Calu3 (cell line): ENCODE measurements around the gene UVRAG. TPM values are rescaled to one million over a fixed set of nuclear protein-coding genes. Genes with fewer than 3 reads are reported as not detected.

Source experiments
- BruUV-seq: library from RNA; stranded (reverse); fragments of 400-500 nt; replicated peaks from 2 replicates; lab custom pipeline; 2021; lab: Mats Ljungman, UMichigan
- CTCF ChIA-PET: fragments of 300-600 bp; sonication (Branson Sonifier 250); formaldehyde crosslinking; loops from one replicate; lab custom pipeline; 2022; ENCODE audit warnings: antibody characterized with exemption; lab: Charles Lee
- DNase-seq: peaks from one replicate; pipeline ENCODE4 v3.0.0; 2022
- H3K27ac Mint-ChIP-seq: one replicate; pipeline ENCODE4 v1.8.0; 2022; ENCODE audit warnings: mixed read lengths; ENCODE audit not compliant: unreplicated experiment
- H3K27me3 Mint-ChIP-seq: one replicate; pipeline ENCODE4 v1.8.0; 2022; ENCODE audit warnings: mixed read lengths; ENCODE audit not compliant: unreplicated experiment
- H3K36me3 Mint-ChIP-seq: one replicate; pipeline ENCODE4 v1.8.0; 2022; ENCODE audit warnings: mild to moderate bottlenecking, moderate library complexity, mixed read lengths; ENCODE audit not compliant: insufficient read depth, unreplicated experiment
- H3K4me1 Mint-ChIP-seq: one replicate; pipeline ENCODE4 v1.8.0; 2022; ENCODE audit warnings: mild to moderate bottlenecking, low read depth, mixed read lengths; ENCODE audit not compliant: unreplicated experiment
- H3K4me3 Mint-ChIP-seq: one replicate; pipeline ENCODE4 v1.8.0; 2022; ENCODE audit warnings: mild to moderate bottlenecking, low read depth, moderate library complexity, mixed read lengths; ENCODE audit not compliant: unreplicated experiment
- H3K9me3 Mint-ChIP-seq: one replicate; pipeline ENCODE4 v1.8.0; 2022; ENCODE audit warnings: low read depth, mixed read lengths; ENCODE audit not compliant: unreplicated experiment
- intact Hi-C: fragments of 100-400 bp; cut with micrococcal nuclease; formaldehyde crosslinking; loops from one replicate; pipeline ENCODE4 v1.10.0; 2022; ENCODE audit not compliant: unreplicated experiment
- total RNA-seq: library from RNA; stranded (reverse); gene quantifications from 2 replicates; pipeline ENCODE4 v1.2.3, GENCODE V29; 2022
- TF ChIP-seq, protein P1 (sequence below): fragments of 200-600 bp; IDR thresholded peaks from one replicate; pipeline ENCODE4 v1.8.0; 2022; ENCODE audit warnings: antibody characterized with exemption; ENCODE audit not compliant: unreplicated experiment

UVRAG gene
- total RNA-seq, 1 experiment from 2014 or later = 18.5 TPM

DNA sequence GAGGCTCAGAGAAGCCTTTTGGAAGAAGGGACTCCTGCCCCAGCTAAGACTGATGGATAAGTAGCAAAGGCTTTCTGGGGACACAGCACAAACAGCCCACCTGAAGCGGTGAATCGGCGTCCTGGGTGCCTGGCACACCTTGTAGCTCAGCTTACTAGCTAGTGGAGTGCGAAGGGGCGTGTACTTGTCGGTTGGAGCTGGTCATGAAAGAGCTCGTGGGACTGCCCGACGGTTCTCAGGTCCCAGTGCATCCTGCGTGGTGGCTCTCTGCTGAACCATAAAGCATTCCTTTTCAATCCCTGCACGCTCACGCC, 690 bp upstream of the UVRAG start:
- intact Hi-C loops = no loop called here
- no peak for DNase-seq
- no TSS peak for BruUV-seq
- no peaks in the 10 kb centered on the region for H3K27me3 Mint-ChIP-seq
- CTCF ChIA-PET = interaction anchor here (1.3 kb wide), 2 partner anchors 28 to 91 kb away, joined by 3 to 6 read pairs; no protein-coding TSS in a partner anchor
- no peaks in the 10 kb centered on the region for H3K9me3 Mint-ChIP-seq
- TF ChIP-seq, protein P1, sequence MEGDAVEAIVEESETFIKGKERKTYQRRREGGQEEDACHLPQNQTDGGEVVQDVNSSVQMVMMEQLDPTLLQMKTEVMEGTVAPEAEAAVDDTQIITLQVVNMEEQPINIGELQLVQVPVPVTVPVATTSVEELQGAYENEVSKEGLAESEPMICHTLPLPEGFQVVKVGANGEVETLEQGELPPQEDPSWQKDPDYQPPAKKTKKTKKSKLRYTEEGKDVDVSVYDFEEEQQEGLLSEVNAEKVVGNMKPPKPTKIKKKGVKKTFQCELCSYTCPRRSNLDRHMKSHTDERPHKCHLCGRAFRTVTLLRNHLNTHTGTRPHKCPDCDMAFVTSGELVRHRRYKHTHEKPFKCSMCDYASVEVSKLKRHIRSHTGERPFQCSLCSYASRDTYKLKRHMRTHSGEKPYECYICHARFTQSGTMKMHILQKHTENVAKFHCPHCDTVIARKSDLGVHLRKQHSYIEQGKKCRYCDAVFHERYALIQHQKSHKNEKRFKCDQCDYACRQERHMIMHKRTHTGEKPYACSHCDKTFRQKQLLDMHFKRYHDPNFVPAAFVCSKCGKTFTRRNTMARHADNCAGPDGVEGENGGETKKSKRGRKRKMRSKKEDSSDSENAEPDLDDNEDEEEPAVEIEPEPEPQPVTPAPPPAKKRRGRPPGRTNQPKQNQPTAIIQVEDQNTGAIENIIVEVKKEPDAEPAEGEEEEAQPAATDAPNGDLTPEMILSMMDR = no peak
- H3K4me3 Mint-ChIP-seq = no peak overlapping the region
- peak overlapping the region; percentile 92 for H3K27ac Mint-ChIP-seq
- peaks cover 12% of the 10 kb centered on the region for H3K4me1 Mint-ChIP-seq
- no peaks in the 10 kb centered on the region for H3K36me3 Mint-ChIP-seq

DNA sequence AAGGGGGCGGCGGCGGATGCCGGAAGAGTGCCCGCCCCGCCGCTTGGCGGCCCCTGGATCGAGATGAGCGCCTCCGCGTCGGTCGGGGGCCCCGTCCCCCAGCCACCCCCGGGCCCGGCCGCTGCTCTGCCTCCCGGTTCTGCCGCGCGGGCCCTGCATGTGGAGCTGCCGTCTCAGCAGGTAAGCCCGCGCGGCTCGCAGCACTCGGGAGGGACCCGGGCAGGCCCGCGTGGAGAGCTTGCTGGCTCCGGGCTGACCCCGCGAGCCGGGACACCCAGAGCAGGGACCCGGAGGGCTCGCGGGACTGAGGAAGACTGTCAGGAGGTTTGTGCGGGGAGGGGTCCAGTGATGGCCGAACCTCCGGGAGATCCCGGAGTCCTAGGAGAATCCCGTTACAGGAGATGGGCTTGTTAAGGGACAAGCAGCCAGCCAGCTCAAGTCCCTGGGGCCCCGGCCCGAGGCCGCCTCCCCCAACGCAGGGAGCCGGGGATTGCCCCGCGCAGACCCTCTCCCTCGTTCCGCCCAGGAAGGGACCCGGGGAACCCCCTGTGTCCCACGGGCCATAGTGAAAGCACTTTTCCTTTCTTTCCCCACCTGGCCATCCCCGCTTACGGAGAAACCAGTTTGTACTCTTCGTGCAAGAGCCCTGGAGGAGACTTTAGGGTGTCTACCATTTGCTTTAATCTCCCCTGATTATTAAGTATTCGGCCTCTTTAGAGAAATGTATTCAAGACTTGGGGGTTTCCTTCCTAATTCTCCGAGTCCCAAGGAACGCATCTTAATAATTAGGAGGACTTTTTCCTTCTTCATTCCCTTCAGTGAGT, 547 bp downstream of the UVRAG start:
- peak; percentile 24 for DNase-seq
- intact Hi-C loops = loop anchor here (5.0 kb wide), 1 partner anchor 52 kb away; no protein-coding TSS in a partner anchor
- no peaks in the 10 kb centered on the region for H3K36me3 Mint-ChIP-seq
- CTCF ChIA-PET = no interaction called here
- no peaks in the 10 kb centered on the region for H3K9me3 Mint-ChIP-seq
- H3K27me3 Mint-ChIP-seq = no peaks in the 10 kb centered on the region
- H3K27ac Mint-ChIP-seq = peak overlapping the region; percentile 92
- no TSS peak for BruUV-seq
- no peak overlapping the region for H3K4me3 Mint-ChIP-seq
- peaks cover 12% of the 10 kb centered on the region for H3K4me1 Mint-ChIP-seq
- TF ChIP-seq, protein P1 = no peak

DNA sequence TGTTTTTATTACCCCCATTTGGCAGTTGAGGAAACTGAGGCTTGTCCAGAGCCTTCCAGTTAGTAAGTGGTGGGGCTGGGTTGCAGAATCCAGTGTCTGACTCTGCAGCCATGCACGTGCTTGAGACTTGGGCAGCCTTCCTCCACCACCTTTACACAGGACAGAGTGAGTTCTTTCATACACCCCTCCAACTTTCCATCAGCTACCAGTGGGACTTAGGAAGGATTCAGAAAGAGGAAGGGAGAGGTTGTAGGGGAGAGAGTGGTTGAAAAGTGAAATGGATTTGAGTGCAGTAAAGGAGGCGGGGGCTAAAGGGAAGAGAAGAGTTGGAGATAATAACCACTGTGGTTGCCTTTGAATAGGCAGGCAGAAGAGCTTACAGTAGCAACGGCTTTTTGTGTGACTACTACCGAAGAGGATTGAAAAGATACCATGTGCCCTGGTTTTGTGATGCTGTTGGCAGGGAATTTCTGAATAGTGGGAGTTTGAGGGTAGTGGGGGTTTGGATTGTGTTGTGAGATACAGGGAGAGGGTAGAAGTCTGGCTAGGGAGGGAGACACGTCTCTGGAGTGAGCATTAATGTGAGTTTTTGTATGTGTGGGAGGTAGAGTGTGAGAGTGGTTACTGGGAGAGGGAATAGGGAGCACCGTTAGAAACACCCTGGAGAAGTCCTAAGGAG, 1.7 kb downstream of the UVRAG start:
- intact Hi-C loops = loop anchor here (5.0 kb wide), 1 partner anchor 51 kb away; no protein-coding TSS in a partner anchor
- no peak overlapping the region for H3K27ac Mint-ChIP-seq
- no peaks in the 10 kb centered on the region for H3K27me3 Mint-ChIP-seq
- BruUV-seq = no TSS peak
- H3K4me1 Mint-ChIP-seq = peaks cover 24% of the 10 kb centered on the region
- H3K9me3 Mint-ChIP-seq = no peaks in the 10 kb centered on the region
- CTCF ChIA-PET = interaction anchor here (0.5 to 0.9 kb wide), 2 partner anchors 10 to 285 kb away, joined by 3 to 4 read pairs; no protein-coding TSS in a partner anchor
- TF ChIP-seq, protein P1 = no peak
- no peak for DNase-seq
- H3K36me3 Mint-ChIP-seq = no peaks in the 10 kb centered on the region
- H3K4me3 Mint-ChIP-seq = no peak overlapping the region

DNA sequence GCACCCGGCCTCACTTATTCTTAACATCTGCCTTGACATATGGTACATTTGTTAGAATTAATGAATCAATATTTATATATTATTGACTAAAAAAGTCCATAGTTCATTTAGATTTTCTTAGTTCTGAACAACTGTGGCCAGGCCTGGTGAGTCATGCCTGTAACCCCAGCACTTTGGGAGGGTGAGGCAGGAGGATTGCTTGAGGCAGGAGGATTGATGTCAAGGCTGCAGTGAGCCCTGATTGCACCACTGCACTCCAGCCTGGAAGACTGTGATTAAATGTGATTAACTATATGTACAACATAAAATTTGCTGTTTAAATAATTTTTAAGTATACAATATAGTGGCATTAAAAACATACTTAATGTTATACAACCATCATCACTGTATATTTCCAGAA, 5.6 kb downstream of the UVRAG start:
- peak; percentile 44 for DNase-seq
- H3K4me3 Mint-ChIP-seq = no peak overlapping the region
- peaks cover 13% of the 10 kb centered on the region for H3K4me1 Mint-ChIP-seq
- CTCF ChIA-PET = no interaction called here
- H3K27ac Mint-ChIP-seq = no peak overlapping the region
- BruUV-seq = no TSS peak
- no peaks in the 10 kb centered on the region for H3K27me3 Mint-ChIP-seq
- TF ChIP-seq, protein P1 = no peak
- no peaks in the 10 kb centered on the region for H3K36me3 Mint-ChIP-seq
- intact Hi-C loops = no loop called here
- no peaks in the 10 kb centered on the region for H3K9me3 Mint-ChIP-seq
